HG03159 (cell line): ENCODE data around the gene RBM25.
"Not testable (repeated sequence)": the region's sequence is repeated elsewhere in the genome, so short reads cannot be mapped to it uniquely, and the experiment has no call there.

Experiments
- ATAC-seq: cut with Tn5 transposase; IDR thresholded peaks from one replicate; pipeline ENCODE4 v1.9.1; 2021; ENCODE audit warnings: mild to moderate bottlenecking, moderate library complexity; ENCODE audit not compliant: unreplicated experiment

The RBM25 gene

GRCh38 chr14:73058224-73058921, at the start of gene RBM25:
RBM25 (plus strand) TSS chr14:73058534; CDS start chr14:73071642, 13,108 bp downstream.
- peak; percentile 96 for ATAC-seq

- ATAC-seq, result not testable (repeated sequence)
These were observed 47.1 kb upstream of the RBM25 start for GRCh38 chr14:73011189-73011588.

GRCh38 chr14:73014105-73014504, 44.2 kb upstream of the RBM25 start:
- peak; percentile 56 for ATAC-seq

GRCh38 chr14:73015552-73015951, 42.8 kb upstream of the RBM25 start:
- ATAC-seq, result not testable (repeated sequence)

- not testable (repeated sequence) for ATAC-seq
These were observed 42.3 kb upstream of the RBM25 start for GRCh38 chr14:73016011-73016410.

GRCh38 chr14:73022051-73022450, 36.3 kb upstream of the RBM25 start:
- ATAC-seq, result no peak

- ATAC-seq, result no peak
These were observed 32.8 kb upstream of the RBM25 start for GRCh38 chr14:73025544-73025943.

GRCh38 chr14:73026243-73026844, 32.0 kb upstream of the RBM25 start:
- ATAC-seq, result no peak

GRCh38 chr14:73026845-73027542, 31.3 kb upstream of the RBM25 start, which contains the start of gene ZFYVE1:
ZFYVE1 (minus strand) TSS chr14:73027106; CDS start chr14:73024508, 2,598 bp downstream.
- ATAC-seq, result peak; percentile 94

- no peak for ATAC-seq
These were observed 30.8 kb upstream of the RBM25 start for GRCh38 chr14:73027546-73027945.

GRCh38 chr14:73027984-73028383, 30.4 kb upstream of the RBM25 start:
- ATAC-seq, result no peak

GRCh38 chr14:73036706-73037450, 21.5 kb upstream of the RBM25 start:
- ATAC-seq, result not testable (repeated sequence)

GRCh38 chr14:73047808-73048207, 10.5 kb upstream of the RBM25 start:
- no peak for ATAC-seq

GRCh38 chr14:73049428-73049827, 8.9 kb upstream of the RBM25 start:
- no peak for ATAC-seq

- no peak for ATAC-seq
These were observed 3.1 kb upstream of the RBM25 start for GRCh38 chr14:73055251-73055650.

GRCh38 chr14:73057944-73058223, 450 bp upstream of the RBM25 start:
- ATAC-seq, result no peak

- ATAC-seq, result peak; percentile 3
These were observed 764 bp downstream of the RBM25 start for GRCh38 chr14:73058922-73059673.

GRCh38 chr14:73069585-73069984, 11.3 kb downstream of the RBM25 start:
- no peak for ATAC-seq

GRCh38 chr14:73091044-73091443, 32.7 kb downstream of the RBM25 start:
- no peak for ATAC-seq

GRCh38 chr14:73097421-73097820, 39.1 kb downstream of the RBM25 start:
- ATAC-seq, result no peak

- no peak for ATAC-seq
These were observed 42.0 kb downstream of the RBM25 start for GRCh38 chr14:73100334-73100733.
